ENCODE measurements around the gene TNN. TPM values are rescaled to one million over a fixed set of nuclear protein-coding genes. Genes with fewer than 3 reads are reported as not detected.
A peak's percentile ranks its signal among the peaks of the same experiment; 100 is the strongest.

Gene TNN
- total and polyA plus RNA-seq, 7 donors: 0.03 to 0.36 (median 0.28) TPM; not detected in 2

DNA sequence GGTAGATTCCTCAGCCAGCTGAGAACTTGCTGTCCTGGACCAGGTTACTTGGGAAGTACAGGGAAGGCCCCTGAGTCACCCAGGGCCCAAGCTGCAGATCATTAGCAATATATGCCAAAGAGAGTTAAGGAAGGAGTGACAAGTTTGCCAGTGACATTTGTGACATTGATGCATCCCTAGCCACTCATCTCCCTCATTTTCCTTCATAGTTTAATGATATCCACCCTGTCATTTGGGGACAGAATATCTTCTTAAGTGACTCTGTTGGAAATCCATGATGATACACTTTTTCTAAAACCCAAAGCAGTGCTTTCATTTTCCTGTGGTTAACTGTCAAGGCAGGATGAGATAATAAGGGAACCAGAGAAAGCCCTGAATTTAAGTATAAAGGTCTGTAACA, 3.2 kb downstream of the TNN start:
- Histone ChIP-seq H3K4me3 (no peak overlapping the region), H3K27ac (no peak overlapping the region), H3K4me1 (peaks cover 0 to 21% (median 18%) of the 10 kb centered on the region in 4 donors), H3K9me3 (no peaks in the 10 kb centered on the region), H3K27me3 (no peaks in the 10 kb centered on the region), H3K36me3 (no peaks in the 10 kb centered on the region)
- no peak for DNase-seq
- TF ChIP-seq POLR2A (IDR thresholded peaks at IDR 0.05) (no peak), POLR2AphosphoS5 (IDR thresholded peaks at IDR 0.05) (no peak), EP300 (IDR thresholded peaks at IDR 0.05) (no peak)
- TF ChIP-seq, protein P1, sequence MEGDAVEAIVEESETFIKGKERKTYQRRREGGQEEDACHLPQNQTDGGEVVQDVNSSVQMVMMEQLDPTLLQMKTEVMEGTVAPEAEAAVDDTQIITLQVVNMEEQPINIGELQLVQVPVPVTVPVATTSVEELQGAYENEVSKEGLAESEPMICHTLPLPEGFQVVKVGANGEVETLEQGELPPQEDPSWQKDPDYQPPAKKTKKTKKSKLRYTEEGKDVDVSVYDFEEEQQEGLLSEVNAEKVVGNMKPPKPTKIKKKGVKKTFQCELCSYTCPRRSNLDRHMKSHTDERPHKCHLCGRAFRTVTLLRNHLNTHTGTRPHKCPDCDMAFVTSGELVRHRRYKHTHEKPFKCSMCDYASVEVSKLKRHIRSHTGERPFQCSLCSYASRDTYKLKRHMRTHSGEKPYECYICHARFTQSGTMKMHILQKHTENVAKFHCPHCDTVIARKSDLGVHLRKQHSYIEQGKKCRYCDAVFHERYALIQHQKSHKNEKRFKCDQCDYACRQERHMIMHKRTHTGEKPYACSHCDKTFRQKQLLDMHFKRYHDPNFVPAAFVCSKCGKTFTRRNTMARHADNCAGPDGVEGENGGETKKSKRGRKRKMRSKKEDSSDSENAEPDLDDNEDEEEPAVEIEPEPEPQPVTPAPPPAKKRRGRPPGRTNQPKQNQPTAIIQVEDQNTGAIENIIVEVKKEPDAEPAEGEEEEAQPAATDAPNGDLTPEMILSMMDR (IDR thresholded peaks at IDR 0.05): no peak
- intact Hi-C loops (cut with DNase I): no loop called here

- no peaks in the 10 kb centered on the region for H3K36me3 ChIP-seq
- H3K4me3 ChIP-seq: no peak overlapping the region
- H3K4me1 ChIP-seq: peaks cover 0 to 21% (median 18%) of the 10 kb centered on the region in 4 donors
- intact Hi-C loops (cut with DNase I): no loop called here
- no peak for DNase-seq
- no peak for TF ChIP-seq POLR2AphosphoS5 (IDR thresholded peaks at IDR 0.05)
- no peak for TF ChIP-seq POLR2A (IDR thresholded peaks at IDR 0.05)
- TF ChIP-seq EP300 (IDR thresholded peaks at IDR 0.05): no peak
- TF ChIP-seq, protein P1 (IDR thresholded peaks at IDR 0.05): no peak
- no peaks in the 10 kb centered on the region for H3K9me3 ChIP-seq
- peak overlapping the region in 1 of 4 donors; percentile 60 for H3K27ac ChIP-seq
- WGBS, 2 donors: 61 to 68% methylated on average over 3 of the region's 3 CpGs
- no peaks in the 10 kb centered on the region for H3K27me3 ChIP-seq
Measured at GRCh38 chr1:175071276-175071943, 3.8 kb downstream of the TNN start.

DNA sequence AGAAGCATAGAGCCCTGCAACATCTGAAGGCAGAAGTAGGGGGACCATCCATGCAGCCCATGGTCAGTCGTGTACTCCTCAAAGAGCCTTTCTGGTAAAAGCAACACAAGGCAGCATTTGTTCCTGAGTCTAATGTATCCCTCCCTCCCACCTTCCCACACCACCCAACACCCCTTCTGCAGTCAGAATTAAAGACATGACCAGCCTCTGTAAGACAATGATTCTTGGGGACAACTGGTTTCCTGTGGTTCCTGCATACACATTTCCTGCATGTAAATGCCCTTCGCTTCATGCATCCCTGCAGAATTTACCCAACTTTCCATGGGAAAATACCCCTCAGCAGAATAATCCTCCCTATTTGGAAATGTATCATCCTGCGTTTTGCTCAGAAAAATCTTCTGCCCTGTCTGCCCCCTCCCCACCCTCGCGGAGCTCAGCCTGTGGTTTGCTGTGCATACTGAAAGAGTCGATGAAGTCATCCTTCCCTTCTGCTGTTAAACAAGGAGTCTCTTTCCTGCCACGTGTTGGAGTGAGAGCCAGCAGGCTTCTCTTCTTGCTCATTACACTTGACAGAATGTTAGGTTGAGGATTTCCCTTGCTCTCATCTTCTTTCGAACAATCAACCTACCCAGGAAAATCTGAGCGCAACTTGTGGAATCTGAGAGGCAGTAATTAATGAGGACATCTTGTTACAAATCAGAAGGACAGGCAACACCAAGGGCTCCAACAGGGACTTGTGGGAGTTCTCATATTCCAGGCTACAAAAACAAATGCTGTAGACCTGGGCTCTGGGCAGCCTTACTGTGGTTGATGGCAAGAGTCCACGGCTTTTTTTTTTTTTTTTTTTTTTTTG, 4.7 kb downstream of the TNN start:
- peak; percentile 80 for DNase-seq
- TF ChIP-seq EP300 (IDR thresholded peaks at IDR 0.05) (peak in 1 of 4 donors; percentile 59), POLR2A (IDR thresholded peaks at IDR 0.05) (no peak), POLR2AphosphoS5 (IDR thresholded peaks at IDR 0.05) (peak in 3 of 4 donors; percentile 12 to 51 (median 17))
- H3K27me3 ChIP-seq: no peaks in the 10 kb centered on the region
- WGBS, 2 donors: 22 to 40% methylated on average over 10 of the region's 10 CpGs
- intact Hi-C loops (cut with DNase I): no loop called here
- no peaks in the 10 kb centered on the region for H3K9me3 ChIP-seq
- peaks cover 0 to 21% (median 18%) of the 10 kb centered on the region in 4 donors for H3K4me1 ChIP-seq
- no peaks in the 10 kb centered on the region for H3K36me3 ChIP-seq
- peak overlapping the region in 3 of 4 donors; percentile 41 to 60 (median 44) for H3K27ac ChIP-seq
- peak overlapping the region in 1 of 4 donors; percentile 8 for H3K4me3 ChIP-seq

DNA sequence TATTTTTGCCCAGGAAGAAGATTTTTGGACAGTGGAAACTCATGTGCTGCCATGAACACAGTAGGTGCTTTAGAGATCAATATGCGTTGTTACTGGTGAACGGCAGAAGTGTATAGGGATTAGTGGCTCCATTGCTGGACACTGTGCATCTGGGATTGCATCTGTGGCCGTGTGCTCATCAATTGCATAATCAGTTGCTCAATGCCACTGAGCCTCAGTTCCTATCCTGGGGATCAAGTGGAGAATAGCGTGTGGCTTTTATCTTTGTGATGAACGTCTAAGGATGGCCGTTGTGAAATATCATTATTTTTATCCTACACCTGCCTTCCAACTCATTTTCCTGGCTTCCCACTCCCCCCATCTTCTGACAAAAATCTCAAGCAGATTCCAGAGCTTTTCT, 5.4 kb downstream of the TNN start:
- Histone ChIP-seq H3K4me1 (peaks cover 0 to 21% (median 18%) of the 10 kb centered on the region in 4 donors), H3K4me3 (no peak overlapping the region), H3K27me3 (no peaks in the 10 kb centered on the region), H3K27ac (peak overlapping the region in 3 of 4 donors; percentile 41 to 60 (median 44)), H3K9me3 (no peaks in the 10 kb centered on the region), H3K36me3 (no peaks in the 10 kb centered on the region)
- TF ChIP-seq EP300 (IDR thresholded peaks at IDR 0.05) (no peak), POLR2AphosphoS5 (IDR thresholded peaks at IDR 0.05) (peak; percentile 43 to 66 (median 48))
- no peak for DNase-seq
- intact Hi-C loops (cut with DNase I): no loop called here
- WGBS, 2 donors: 60 to 72% methylated on average over 6 of the region's 6 CpGs

DNA sequence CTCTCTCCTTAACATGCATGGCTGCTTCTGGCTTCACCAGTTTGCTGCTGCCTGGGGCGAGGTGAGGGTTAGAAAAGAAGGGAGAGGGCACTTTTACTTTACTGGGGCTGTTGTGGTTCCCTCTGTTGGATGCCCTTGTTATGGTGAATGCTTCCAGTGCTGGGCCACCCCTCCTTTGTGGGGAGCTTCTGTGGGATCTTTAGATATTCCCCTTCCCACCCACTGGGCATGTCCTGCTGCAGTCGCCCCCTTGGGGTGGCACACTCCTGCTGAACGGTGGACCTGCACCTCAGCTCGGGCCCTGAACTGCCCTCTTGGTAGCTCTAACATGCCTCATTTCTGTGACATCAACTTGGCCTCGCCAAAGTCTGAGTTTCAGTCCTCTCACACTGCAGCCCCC, 6.0 kb downstream of the TNN start:
- intact Hi-C loops (cut with DNase I): no loop called here
- whole genome bisulfite sequencing, 2 donors: 59 to 62% methylated on average over 5 of the region's 5 CpGs
- TF ChIP-seq POLR2AphosphoS5 (IDR thresholded peaks at IDR 0.05) (no peak), EP300 (IDR thresholded peaks at IDR 0.05) (no peak), POLR2A (IDR thresholded peaks at IDR 0.05) (no peak)
- TF ChIP-seq, protein P1 (IDR thresholded peaks at IDR 0.05): no peak
- H3K27me3 ChIP-seq: no peaks in the 10 kb centered on the region
- no peak overlapping the region for H3K4me3 ChIP-seq
- H3K27ac ChIP-seq: no peak overlapping the region
- no peaks in the 10 kb centered on the region for H3K36me3 ChIP-seq
- H3K4me1 ChIP-seq: peaks cover 0 to 21% (median 18%) of the 10 kb centered on the region in 4 donors
- DNase-seq: no peak
- no peaks in the 10 kb centered on the region for H3K9me3 ChIP-seq

All from sigmoid colon (tissue), 7 donors.